GM12873 (cell line): ENCODE data around the gene DIRAS1.

Experiments
- TF ChIP-seq, protein P1 (sequence below): IDR thresholded peaks from 2 replicates; pipeline ENCODE4 v1.5.1; 2012; ENCODE audit warnings: low read depth, mild to moderate bottlenecking, moderate library complexity, low read length, control low read depth; ENCODE audit not compliant: insufficient read depth; ENCODE audit errors: missing control alignments

Gene DIRAS1

DNA sequence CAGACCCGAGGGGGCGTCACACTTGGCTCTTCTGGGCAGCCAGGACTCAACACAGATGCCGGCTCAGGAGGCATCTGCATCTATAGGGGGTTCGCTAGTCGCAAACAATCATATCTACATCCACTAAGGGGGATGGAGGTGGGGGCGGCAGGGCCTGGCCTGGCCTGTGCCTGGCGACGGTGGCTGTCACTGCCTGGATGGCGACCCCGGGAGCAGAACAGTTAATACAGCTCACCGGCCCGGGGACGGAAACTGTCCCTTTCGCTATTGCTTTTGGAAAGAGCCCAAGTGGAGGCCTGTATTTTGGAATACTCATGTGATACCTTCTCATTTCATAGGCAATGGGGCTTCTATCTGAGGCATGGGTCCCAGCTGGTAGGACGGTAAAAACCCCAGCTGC is 44.2 kb upstream of the DIRAS1 start:
- TF ChIP-seq, protein P1, sequence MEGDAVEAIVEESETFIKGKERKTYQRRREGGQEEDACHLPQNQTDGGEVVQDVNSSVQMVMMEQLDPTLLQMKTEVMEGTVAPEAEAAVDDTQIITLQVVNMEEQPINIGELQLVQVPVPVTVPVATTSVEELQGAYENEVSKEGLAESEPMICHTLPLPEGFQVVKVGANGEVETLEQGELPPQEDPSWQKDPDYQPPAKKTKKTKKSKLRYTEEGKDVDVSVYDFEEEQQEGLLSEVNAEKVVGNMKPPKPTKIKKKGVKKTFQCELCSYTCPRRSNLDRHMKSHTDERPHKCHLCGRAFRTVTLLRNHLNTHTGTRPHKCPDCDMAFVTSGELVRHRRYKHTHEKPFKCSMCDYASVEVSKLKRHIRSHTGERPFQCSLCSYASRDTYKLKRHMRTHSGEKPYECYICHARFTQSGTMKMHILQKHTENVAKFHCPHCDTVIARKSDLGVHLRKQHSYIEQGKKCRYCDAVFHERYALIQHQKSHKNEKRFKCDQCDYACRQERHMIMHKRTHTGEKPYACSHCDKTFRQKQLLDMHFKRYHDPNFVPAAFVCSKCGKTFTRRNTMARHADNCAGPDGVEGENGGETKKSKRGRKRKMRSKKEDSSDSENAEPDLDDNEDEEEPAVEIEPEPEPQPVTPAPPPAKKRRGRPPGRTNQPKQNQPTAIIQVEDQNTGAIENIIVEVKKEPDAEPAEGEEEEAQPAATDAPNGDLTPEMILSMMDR, result no peak

DNA sequence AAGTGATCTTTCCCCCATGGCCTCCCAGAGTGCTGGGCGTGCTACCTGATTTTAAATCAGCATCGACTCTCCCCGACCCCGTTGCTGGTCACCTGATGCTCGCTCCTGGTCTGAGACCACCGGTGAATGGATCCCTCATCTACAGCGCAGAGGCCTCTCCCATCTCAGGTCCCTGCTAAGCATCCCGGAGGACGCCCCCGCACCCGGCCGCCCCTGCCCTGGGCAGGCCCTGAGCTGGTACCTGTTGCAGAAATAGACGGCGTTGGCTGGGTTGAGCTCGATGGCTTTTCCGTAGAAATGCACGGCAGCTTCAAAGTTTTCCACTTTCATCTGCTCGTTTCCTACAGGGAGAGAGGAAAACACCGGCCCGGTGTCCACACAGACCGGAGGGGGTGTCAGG is 43.8 kb upstream of the DIRAS1 start:
- TF ChIP-seq, protein P1, result no peak

DNA sequence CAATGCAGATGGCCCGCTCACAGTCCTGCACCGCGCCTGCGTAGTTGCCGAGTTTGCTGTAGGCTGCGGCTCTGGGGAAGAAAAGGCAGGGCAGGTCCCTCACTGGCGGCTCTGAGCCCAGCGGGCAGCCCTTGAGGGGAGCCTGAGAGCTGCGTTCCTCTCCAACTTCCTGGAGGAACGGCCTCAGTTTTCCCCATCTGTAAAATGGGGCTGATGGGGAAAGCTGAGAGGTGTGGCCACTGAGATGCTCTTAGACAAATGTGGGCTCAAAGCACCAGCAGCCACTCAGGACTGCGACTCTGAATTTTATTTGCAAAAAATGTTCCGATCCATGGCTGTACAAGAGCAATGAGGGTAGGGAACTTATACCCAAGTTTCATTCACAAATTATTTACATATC is 42.5 kb upstream of the DIRAS1 start:
- TF ChIP-seq, protein P1, result no peak

DNA sequence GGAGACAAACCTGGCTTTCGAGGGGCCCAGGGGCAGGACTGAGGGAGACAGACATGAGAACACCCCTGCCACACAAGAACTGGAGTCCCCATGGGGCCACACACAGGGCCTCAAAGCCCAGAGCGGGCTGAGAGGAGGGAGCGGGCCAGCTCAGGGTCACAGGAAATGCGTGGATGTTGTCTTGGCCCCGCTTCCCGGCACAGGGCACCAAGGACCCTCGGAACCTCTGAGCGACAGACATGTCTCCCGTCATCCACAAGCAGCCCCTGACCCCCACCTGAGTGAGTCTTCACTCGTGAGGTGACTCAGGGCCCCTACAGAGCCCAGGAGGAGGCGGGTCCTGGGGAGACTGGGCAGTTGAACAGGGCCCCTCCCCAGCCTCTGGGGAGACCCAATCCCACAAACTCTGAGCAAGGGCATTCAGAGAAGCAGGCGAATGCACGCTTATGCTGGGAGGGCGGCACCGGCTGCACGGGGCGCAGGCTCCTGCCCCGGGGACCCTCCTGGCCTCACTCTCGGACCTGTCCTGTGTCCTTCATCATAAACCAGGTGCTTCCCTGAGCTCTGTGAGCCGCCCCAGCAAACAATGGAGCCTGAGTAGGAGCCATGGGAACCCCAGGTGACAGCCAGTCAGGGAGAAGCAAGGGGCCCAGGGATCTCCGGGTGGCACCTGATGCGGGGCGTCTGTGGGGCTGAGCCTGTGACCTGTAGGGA is 41.8 kb upstream of the DIRAS1 start:
- TF ChIP-seq, protein P1, result no peak

DNA sequence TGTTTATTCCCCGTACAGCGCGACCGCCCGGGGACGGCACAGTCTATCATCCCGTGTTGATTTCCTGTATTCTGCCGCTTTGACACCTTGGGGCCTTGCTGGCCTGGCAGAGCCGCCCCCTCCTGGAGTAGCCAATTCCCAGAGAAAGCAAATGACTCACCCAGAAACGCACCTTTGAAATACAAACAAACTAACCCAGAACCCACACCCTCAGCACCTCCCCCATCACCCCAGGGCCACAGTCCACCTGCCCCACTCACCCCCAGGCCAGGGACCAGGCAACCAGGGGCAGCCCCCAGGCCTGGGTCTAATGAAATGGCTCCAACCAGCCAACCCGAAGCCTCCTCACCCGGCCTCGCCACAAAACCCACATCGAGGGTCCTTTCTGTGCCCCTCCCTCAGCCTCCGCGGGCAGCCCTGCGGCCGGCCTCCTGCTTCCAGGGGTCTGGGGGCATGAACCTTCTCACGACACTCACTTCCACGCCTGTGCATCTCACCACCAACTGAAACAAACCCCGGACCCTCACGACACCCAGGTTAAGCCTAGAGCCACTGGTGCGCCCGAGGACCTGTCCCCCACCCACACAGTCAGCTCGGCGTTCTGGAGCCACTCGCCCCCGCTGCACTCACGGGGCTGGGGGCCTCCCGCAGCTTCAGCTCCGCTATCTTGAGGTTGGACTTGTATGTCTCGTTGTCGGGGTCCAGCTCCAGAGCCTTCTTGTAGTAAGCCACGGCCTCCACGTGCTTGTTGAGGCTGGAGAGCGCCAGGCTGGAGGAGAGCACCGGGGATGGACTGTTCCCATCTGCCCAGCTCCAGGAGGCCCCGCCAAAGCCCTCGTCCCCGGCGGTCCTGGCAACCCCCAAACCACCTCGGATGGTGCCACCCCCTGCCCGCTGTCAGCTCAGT is 41.0 kb upstream of the DIRAS1 start:
- TF ChIP-seq, protein P1, result no peak

DNA sequence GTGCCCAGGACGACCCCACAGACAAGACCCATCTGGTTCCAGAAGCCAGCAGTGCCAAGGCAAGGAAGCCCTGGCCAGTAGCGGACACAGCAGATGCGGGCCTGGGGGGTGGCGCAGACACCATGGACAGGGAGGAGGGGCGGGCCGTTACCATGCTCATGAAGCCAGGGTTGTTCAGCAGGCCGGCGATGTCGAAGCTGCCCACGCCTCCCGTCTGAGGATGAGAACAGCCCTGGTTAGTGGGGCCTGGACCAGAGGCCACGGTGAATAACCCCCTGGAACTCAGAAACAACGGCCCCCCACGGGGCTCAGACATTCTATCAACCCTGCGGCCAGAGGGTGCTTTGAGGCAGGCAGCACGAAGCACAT is 40.1 kb upstream of the DIRAS1 start:
- TF ChIP-seq, protein P1, result no peak

DNA sequence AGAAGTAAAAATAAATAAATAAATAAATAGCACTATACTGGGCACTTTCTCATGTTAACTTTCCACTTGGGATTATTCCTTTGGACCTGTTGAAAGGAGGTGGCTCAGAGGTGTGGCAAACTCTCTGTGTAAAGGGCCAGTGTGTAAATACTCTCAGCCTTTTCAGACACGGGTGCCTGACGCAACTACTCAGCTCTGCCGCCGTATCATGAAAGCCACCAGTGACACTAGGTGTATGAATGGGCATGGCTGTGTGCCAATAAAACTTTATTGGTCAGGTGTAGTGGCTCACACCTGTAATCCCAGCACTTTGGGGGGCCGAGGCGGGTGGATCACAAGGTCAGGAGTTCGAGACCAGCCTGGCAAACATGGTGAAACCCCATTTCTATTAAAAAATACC is 38.8 kb upstream of the DIRAS1 start:
- TF ChIP-seq, protein P1, result no peak
